Nucleus accumbens (tissue), 56 donors: ENCODE measurements around the gene SLC44A4.

ENCODE experiments used
- DNase-seq, 56 donors: peaks; one replicate each; lab custom pipeline; 2025; lab: John Stamatoyannopoulos, UW

SLC44A4 gene

DNA sequence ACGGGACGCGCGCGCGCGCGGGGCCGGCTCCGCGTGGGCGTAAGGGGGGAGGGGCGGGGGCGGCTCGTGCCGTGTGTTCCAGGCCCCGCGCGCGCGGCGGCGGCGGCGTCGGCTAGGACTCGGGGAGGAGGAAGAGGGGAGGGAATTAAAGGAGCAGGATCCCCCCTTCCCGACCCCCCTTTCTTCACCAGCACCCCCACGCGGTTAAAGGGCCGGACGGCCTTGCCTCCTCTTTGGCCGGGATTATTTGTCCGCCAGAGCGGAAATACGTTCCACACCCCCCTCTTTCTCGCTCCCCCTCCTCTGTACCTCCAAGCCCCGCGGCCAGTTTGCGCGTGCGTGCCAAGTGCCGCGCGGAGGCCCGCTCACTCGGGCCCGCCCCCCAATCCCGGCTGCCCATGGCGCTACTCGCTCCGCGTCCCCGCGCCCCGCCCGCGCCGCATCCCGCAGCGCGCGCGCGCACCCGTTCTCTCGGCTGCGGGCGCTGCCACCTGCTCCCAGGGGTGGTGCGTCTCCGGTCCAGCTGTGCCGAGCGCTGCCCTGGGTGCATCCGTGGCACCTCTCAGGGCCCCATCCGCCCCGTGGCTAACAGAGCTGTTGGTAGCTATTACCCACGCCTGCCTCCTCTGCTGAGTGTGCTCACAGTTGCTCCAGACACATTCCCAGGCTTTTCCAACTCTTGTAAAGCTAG, 23.3 kb upstream of the SLC44A4 start, which contains the start of gene ZBTB12:
Gene ZBTB12, minus strand, starts transcription at position 134 of the 691 bp plus-strand sequence. CDS start 781 bp downstream, outside the sequence.
- peak in 55 of 56 donors; percentile 62 to 97 (median 93) for DNase-seq

GRCh38 chr6:31901415-31901952, 22.7 kb upstream of the SLC44A4 start:
- DNase-seq, result peak in 42 of 56 donors; percentile 31 to 87 (median 71)

GRCh38 chr6:31900917-31901414, 22.2 kb upstream of the SLC44A4 start:
- peak in 17 of 56 donors; percentile 22 to 60 (median 49) for DNase-seq

DNA sequence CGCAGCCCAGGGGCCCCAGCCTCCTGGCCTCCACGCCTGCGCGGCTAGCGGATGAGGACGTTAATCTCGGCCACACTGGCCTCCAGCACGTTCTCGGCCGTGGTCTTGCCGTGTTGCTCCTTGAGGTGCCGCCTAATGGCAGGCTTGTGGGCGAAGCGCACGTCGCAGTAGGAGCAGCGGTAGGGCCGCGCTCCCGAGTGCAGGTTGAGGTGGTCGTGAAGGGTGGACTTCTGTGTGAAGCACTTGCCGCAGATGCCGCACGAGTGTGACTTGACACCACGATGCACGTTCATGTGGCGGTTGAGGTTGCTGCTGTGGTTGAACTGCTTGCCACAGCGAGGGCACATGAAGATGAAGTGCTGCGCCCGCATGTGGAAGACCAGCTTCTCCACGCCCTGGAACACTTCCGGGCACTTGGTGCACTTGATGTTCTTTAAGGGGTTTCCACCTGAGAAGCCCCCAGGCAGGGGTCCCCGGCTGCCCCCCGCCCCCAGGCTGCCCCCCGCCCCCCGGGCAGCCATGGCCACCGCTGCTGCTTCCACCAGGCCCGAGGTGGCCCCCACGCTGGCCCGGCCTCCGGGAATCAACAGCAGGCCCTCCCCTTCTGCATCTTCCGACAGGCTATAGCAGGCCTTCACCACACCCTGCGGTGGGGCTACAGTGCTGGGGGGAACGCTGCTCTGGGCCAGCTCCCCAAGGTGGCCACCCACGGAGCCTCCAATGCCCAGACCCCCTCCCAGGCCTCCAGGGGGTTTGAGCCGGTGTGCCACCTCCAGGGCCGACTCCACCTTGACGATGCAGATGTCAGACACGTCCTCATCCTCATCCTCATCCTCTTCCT, 21.3 kb upstream of the SLC44A4 start:
- DNase-seq, result no peak

DNA sequence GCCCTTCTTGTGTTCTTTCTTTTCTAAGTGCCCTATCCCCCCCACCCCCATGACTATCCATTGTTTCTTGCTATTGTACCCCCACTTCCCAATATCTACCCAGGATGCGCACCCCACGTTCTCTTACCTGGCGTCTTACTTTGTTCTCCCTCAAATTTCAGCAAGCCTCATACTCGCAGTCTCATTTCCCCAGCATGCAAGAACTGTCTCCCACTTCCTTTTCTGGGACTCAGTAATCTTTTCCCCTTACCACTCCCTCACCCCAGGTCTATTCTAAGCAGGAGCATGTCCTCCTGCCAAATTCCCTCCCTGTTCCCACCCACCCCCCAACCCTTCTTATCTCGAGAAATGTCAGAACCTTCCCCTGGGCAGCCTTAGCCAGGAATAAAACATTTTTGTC, 20.4 kb upstream of the SLC44A4 start:
- DNase-seq, result no peak

DNA sequence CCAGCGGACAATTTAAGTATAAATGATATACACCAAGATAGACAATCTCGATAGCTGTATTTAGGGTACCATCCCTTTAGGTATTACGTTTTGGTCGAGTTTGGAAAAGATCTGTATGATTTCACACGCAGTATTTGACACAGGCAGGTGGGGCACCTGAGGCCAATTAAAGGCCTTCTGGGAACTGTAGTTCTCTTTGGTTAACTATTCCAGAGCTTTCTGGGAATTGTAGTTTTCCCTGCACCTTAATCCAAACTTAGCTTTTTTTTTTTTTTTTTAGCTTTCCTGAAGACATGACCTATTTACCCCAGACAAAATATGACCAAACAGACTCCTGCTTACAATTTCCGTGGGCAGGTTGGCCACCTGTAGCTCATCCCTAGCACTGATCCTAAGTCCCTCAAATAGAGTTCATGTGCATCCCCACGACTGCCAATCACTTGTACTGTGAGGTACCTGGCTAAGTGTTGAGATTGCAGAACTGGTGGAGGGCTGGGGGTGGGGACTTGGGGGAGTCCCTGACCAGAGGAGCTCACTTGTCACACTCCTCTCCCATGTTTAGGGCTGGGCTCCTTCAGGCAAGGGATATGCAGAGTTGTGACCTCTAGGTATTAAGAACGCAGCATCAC, 19.7 kb upstream of the SLC44A4 start:
- peak in 14 of 56 donors; percentile 13 to 52 (median 36) for DNase-seq

DNA sequence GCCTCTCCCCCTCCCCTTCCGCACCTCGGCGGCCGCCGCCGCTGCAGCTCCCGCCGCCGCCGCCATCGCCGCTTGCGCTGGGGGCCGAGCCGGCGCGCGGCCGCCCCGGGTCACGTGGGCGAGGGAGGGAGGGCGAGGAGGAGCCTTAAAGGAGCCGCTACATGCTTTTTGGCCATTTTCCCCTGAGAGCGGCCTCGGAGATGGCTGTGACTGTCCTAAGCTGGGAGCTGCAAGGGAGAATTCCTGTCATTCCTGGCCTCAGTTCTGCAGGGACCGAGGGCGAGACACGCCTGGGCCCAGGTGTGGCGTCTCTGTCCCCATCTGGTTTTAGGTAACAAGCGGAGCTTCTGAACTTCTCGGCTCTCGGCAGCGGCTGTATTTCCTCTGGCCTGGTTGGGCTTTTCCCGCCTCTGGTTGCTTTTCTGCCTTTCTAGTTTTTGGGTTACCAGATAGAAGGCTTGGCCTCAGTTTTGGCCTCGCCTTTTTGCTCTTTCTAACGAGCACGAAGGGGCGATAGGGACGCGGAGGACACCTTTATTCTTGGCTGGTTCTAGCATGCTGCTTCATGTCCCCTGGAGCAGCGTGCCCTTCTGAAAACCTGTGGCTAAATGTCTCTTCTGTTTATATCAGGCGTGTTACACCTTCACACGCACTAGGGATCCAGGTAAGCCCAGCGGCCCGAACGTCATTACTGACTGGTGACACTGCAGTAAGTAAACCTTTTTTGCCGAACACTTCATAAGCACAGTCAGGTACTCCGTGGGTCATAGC, 19.0 kb upstream of the SLC44A4 start, which contains the start of gene EHMT2:
Gene EHMT2, minus strand, starts transcription at position 87 of the 771 bp plus-strand sequence. Its CDS starts 21 bp downstream, at position 66.
- peak; percentile 38 to 93 (median 84) for DNase-seq

- peak in 2 of 56 donors; percentile 18 to 51 for DNase-seq
Observed at GRCh38 chr6:31896856-31897611, 18.2 kb upstream of the SLC44A4 start.

DNA sequence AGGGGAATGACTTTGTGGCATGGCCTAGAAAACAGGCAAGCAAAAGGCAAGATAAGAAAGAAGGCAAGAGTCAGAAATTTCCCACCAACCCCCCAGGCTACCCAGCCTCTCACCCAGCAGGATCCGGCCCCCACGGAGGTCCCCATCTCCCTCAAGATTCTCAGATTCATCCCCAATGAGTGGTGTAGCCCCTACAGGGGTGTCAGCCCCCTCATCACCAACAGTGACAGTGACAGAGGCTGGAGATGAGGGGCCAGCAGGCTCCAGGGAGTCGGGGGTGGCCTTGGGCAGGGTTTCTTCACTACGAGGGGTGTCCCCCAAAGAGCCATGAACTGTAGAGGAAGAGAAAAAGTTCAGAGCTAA, 17.7 kb upstream of the SLC44A4 start:
- no peak for DNase-seq

GRCh38 chr6:31892821-31893220, 14.0 kb upstream of the SLC44A4 start:
- no peak for DNase-seq

GRCh38 chr6:31889331-31889972, 10.7 kb upstream of the SLC44A4 start:
- no peak for DNase-seq

DNA sequence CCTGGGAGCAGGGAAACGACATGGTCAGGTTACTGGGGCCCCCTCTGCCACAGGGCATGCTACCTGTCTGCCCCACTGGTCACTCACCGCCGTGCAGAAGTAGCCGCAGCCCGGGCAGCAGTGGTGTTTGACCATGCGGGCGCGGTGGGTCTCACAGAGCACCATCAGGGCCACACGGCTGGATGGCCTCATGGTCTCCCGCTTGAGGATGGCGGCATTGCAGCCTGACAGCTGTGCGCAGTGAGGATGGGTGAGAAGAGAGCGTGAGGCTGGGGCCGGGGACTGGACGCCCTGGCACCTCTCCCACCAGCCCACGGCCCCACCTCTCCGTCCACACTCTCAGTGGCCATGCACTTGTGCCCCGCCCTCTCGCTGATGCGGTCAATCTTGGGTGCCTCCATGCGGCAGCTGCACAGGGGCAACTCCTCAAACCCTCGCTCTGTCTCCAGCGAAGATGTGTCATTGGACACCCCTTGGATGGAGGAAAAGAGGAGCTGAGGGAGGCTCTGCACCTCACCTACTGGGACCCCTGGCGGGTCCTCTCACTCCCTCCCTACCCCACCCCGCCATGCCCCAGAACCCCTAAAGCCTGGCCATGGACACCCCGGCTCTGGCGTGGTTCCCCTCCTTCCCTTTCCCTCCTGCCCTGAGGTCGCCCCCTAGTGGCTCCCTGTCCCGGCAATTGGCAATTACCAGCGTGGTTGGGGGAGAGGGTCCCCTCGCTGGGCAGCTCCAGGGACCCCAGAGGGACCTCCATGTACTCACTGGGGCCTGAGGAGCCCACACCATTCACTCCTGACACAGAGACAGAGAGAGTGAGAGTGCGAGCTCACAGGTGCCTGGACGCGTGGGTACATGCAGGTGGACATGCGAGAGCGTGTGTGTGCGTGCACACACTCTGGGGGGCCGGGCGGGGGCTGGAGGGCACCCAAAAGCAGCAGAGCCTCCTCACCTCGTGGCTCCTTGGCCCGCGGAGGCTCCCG, 9.8 kb upstream of the SLC44A4 start:
- DNase-seq, result peak in 4 of 56 donors; percentile 4 to 26 (median 12)

- no peak for DNase-seq
Observed at GRCh38 chr6:31887173-31888007, 8.6 kb upstream of the SLC44A4 start.

GRCh38 chr6:31886541-31886991, 7.8 kb upstream of the SLC44A4 start:
- DNase-seq, result no peak

DNA sequence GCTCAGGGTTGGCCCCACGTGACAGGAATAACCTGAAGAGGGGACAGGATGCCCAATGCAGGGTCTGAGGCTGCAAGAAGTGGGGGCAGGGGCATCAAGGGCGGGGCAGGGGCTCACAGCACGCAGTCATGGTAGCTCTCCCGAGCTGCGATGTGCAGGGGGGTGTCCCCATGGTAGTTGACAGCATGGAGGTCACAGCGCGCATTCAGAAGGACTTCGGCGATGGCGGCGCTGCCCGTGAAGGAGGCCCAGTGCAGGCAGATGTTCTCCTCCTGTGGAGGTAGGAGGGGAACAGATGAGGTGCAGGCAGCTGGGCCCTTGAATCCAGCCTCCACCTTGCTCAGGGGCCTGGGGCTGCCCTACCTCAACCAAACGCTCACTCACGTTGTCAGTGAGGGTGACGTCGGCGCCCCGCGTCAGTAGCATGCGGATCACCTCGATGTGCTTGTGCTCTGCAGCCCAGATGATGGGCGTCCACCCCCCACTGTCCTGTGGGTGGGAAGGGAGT, 5.8 kb upstream of the SLC44A4 start:
- no peak for DNase-seq

DNA sequence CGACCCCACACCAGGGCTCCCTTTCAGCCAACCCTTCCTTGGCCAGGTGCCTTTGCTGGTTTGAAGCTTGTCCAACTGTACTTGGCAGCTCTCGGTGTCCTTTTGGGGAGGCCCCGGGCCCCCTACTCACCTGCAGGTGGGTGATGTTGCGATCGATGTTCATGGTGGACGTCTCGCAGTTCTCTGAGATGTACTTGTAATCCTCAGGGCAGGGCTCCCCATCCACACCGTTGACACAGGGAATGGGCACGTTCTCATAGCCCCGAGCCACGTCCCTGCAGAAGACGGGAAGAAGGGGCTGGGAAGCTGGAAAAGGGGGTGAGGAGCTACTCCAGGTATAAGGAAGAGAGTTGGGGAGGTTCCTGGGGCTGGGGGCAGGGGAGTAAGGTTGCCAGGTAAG, 4.9 kb upstream of the SLC44A4 start:
- no peak for DNase-seq
